PC-3 (cell line): Measurements from ENCODE around the gene C15orf39.

ENCODE experiments used
- CTCF ChIP-seq: fragments of 300-600 bp; sonication (generic); conservative IDR thresholded peaks from 2 replicates; pipeline ENCODE4 v1.5.1; 2017; ENCODE audit warnings: antibody characterized with exemption, low read depth, mild to moderate bottlenecking, low read length
- EZH2 ChIP-seq: fragments of 300-600 bp; sonication (generic); IDR thresholded peaks from one replicate; pipeline ENCODE4 v1.6.1; 2017; ENCODE audit warnings: antibody characterized with exemption, mild to moderate bottlenecking, low read length; ENCODE audit not compliant: unreplicated experiment
- EZH2phosphoT487 ChIP-seq: fragments of 300-600 bp; sonication (generic); IDR thresholded peaks from 2 replicates; pipeline ENCODE4 v1.6.1; 2018; ENCODE audit warnings: mild to moderate bottlenecking, antibody characterized with exemption, low read length, borderline replicate concordance

DNA sequence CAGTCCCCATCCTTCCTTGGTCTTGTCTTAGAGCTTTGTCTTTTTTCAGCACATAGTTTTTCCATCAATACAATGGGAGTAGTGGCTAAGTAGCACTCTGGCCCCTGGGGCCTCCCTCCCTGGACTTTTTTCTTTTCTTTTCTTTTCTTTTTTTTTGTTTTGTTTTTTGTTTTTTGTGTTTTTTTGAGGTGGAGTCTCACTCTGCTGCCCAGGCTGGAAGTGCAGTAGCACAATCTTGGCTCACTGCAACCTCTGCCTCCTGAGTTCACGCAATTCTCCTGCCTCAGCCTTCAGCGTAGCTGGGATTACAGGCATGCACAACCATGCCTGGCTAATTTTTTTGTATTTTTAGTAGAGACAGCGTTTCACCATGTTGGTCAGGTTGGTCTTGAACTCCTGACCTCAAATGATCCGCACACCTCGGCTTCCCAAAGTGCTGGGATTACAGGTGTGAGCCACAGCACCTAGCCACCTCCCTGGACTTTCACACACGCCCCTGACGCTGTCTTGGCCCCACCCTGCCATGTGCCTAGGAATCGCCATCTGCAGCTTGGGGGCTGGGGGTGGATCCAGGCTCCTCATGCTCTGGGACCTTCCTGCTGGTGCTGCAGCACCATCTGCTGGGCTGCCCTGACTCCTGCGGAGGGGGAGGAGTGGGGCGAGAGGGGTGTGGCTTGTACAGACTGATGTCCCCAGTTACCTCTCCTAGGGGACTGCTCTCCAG lies 2.8 kb downstream of the C15orf39 start:
- peak; percentile 91 for TF ChIP-seq CTCF
- TF ChIP-seq EZH2 = no peak
- TF ChIP-seq EZH2phosphoT487 = no peak
